K562 (cell line): ENCODE measurements around the gene DPAGT1. TPM values are rescaled to one million over a fixed set of nuclear protein-coding genes. Genes with fewer than 3 reads are reported as not detected.
A peak's percentile ranks its signal among the peaks of the same experiment; 100 is the strongest.

ENCODE experiments used
- ATF1 ChIP-seq, 2 experiments: fragments of 450-650 bp in 1 of 2; IDR thresholded peaks; 2 replicates each; pipeline ENCODE4 v1.6.1; 2016; ENCODE audit warnings: missing compliant biosample characterization in 1 of 2, missing genetic modification characterization in 1 of 2
- BRD4 ChIP-seq: fragments of 200-600 bp; sonication (generic); IDR thresholded peaks from 2 replicates; pipeline ENCODE4 v1.6.1; 2017; ENCODE audit warnings: inconsistent platforms
- CHAMP1 ChIP-seq: fragments of 450-650 bp; IDR thresholded peaks from 2 replicates; pipeline ENCODE4 v1.6.1; 2016; ENCODE audit warnings: mild to moderate bottlenecking
- CHD1 ChIP-seq: fragments of 200-600 bp; sonication (generic); IDR thresholded peaks from one replicate; pipeline ENCODE4 v1.6.1; 2012; ENCODE audit warnings: mild to moderate bottlenecking, moderate library complexity, low read length, inconsistent platforms
- CSDE1 ChIP-seq, 2 experiments: fragments of 450-650 bp; IDR thresholded peaks; 2 replicates each; pipeline ENCODE4 v1.6.1; 2016; ENCODE audit warnings: mild to moderate bottlenecking in 1 of 2
- E2F4 ChIP-seq: sonication (generic); formaldehyde crosslinking; IDR thresholded peaks from 2 replicates; pipeline ENCODE4 v1.8.0; 2022; ENCODE audit warnings: mild to moderate bottlenecking, low read depth, missing genetic modification reagents
- ETV6 ChIP-seq, 3 experiments: fragments of 150-350 bp in 1 of 3; sonication (generic) in 1 of 3; formaldehyde crosslinking in 1 of 3; IDR thresholded peaks; 2 replicates each; pipeline versions ENCODE4 v1.6.1 to v1.8.0; 2014 to 2022; ENCODE audit warnings: borderline replicate concordance in 2 of 3, low read depth in 2 of 3, antibody characterized with exemption in 1 of 3, low read length in 1 of 3, mild to moderate bottlenecking in 1 of 3, missing genetic modification reagents in 1 of 3
- FOXA3 ChIP-seq, 2 experiments: fragments of 450-650 bp in 1 of 2; sonication (generic) in 1 of 2; formaldehyde crosslinking; IDR thresholded peaks in 1 of 2; conservative IDR thresholded peaks in 1 of 2; 2 replicates each; pipeline versions ENCODE4 v1.4.0 to v1.8.0; 2020 to 2022; ENCODE audit warnings: mild to moderate bottlenecking in 2 of 2, missing genetic modification reagents in 1 of 2
- JUN ChIP-seq, 2 experiments: sonication (generic) in 1 of 2; formaldehyde crosslinking in 1 of 2; IDR thresholded peaks; 2 replicates each; pipeline versions ENCODE4 v1.6.1 to v1.8.0; 2012 to 2022; ENCODE audit warnings: borderline replicate concordance in 2 of 2, mild to moderate bottlenecking in 2 of 2, improper control_type of control experiment in 1 of 2, low read depth in 1 of 2, low read length in 1 of 2, missing genetic modification reagents in 1 of 2
- PCBP1 ChIP-seq: fragments of 200-400 bp; formaldehyde crosslinking; IDR thresholded peaks from 2 replicates; pipeline ENCODE4 v1.6.1; 2018; ENCODE audit warnings: mild to moderate bottlenecking, low read depth, low read length; ENCODE audit not compliant: poor library complexity, severe bottlenecking
- RAD21 ChIP-seq, 2 experiments: fragments of 250-450 bp in 1 of 2; fragments of 450-650 bp in 1 of 2; sonication (Bioruptor Pico) in 1 of 2; formaldehyde crosslinking in 1 of 2; IDR thresholded peaks in 1 of 2; conservative IDR thresholded peaks in 1 of 2; 2 replicates each; pipeline versions ENCODE4 v1.4.0 to v1.8.0; 2020 to 2022; ENCODE audit warnings: mild to moderate bottlenecking in 2 of 2, moderate library complexity in 1 of 2
- RBBP5 ChIP-seq: fragments of 200-600 bp; sonication (generic); IDR thresholded peaks from 2 replicates; pipeline ENCODE4 v1.6.1; 2012; ENCODE audit warnings: borderline replicate concordance, mild to moderate bottlenecking, low read length, control low read depth, inconsistent platforms; ENCODE audit not compliant: insufficient read depth, poor library complexity, severe bottlenecking
- RBM22 ChIP-seq: fragments of 200-400 bp; formaldehyde crosslinking; IDR thresholded peaks from 2 replicates; pipeline ENCODE4 v1.6.1; 2018; ENCODE audit warnings: low read length, low read depth; ENCODE audit not compliant: poor library complexity, severe bottlenecking
- RNF2 ChIP-seq: sonication (generic); IDR thresholded peaks from 2 replicates; pipeline ENCODE4 v1.6.1; 2016
- TAF9B ChIP-seq: fragments of 450-650 bp; IDR thresholded peaks from 2 replicates; pipeline ENCODE4 v1.6.1; 2018; ENCODE audit warnings: mild to moderate bottlenecking; ENCODE audit not compliant: partially characterized antibody
- TEAD4 ChIP-seq, 2 experiments: sonication (generic) in 1 of 2; formaldehyde crosslinking in 1 of 2; IDR thresholded peaks; 2 replicates each; pipeline versions ENCODE4 v1.6.1 to v1.8.0; 2012 to 2022; ENCODE audit warnings: borderline replicate concordance in 1 of 2, inconsistent platforms in 1 of 2, low read length in 1 of 2, mild to moderate bottlenecking in 1 of 2, missing genetic modification reagents in 1 of 2
- ZBED1 ChIP-seq: IDR thresholded peaks from 2 replicates; pipeline ENCODE4 v1.6.1; 2014
- ZNF324 ChIP-seq: fragments of 250-450 bp; sonication (Bioruptor Pico); IDR thresholded peaks from 2 replicates; pipeline ENCODE4 v1.4.0; 2020; ENCODE audit warnings: mild to moderate bottlenecking
- ZNF717 ChIP-seq: fragments of 250-450 bp; sonication (Bioruptor Pico); IDR thresholded peaks from 2 replicates; pipeline ENCODE4 v1.5.0; 2021
- ZNF79 ChIP-seq: fragments of 250-450 bp; sonication (Bioruptor Pico); IDR thresholded peaks from 2 replicates; pipeline ENCODE4 v1.4.0; 2020; ENCODE audit warnings: low read depth, mild to moderate bottlenecking, moderate library complexity
- polyA plus RNA-seq, 8 experiments: library from polyadenylated mRNA; depleted of rRNA in 4 of 8; stranded (reverse) in 5 of 8; unstranded in 3 of 8; fragments of >200 nt; fragmentation: Nextera tagmentation in 2 of 8; fragmentation: Illumina TruSeq in 1 of 8; extraction: Ambion mirVana in 2 of 8; extraction: Trizol in 1 of 8; gene quantifications; 2 replicates each; pipeline versions ENCODE4 v1.2.1 to v1.2.3, GENCODE V29; 2011 to 2014; ENCODE audit warnings: inconsistent platforms in 1 of 8, missing spikeins in 1 of 8
- total RNA-seq, 7 experiments: library from RNA; depleted of rRNA in 6 of 7; stranded (reverse); fragments of >200 nt in 6 of 7; fragmentation: Illumina TruSeq in 2 of 7; extraction: Trizol in 2 of 7; gene quantifications; 2 replicates each; pipeline versions ENCODE4 v1.2.1 to v1.2.3, GENCODE V29; 2011 to 2021; ENCODE audit warnings: low replicate concordance in 1 of 7

DPAGT1 gene
- total and polyA plus RNA-seq, 9 of the 15 experiments (the other 6 are each of a cell fraction or from before 2014, with no cell fraction given): 29.9 to 135 (median 85.0) TPM

GRCh38 chr11:119095066-119095880 lies 6.4 kb downstream of the DPAGT1 start (continued):
- 0 out of 2 replicates have a peak, but pooled peaks have one; percentile 57 for TF ChIP-seq CHAMP1
- TF ChIP-seq PCBP1: peak; percentile 96
- TF ChIP-seq ZNF79: no peak
- TF ChIP-seq TEAD4 (IDR thresholded peaks at IDR 0.05; ENCODE audit: low read length): peak; percentile 48
- no peak for TF ChIP-seq TEAD4 (CRISPR knock-in tag; IDR thresholded peaks at IDR 0.05; ENCODE audit: borderline replicate concordance)
- no peak for TF ChIP-seq ATF1 (CRISPR knock-in tag; IDR thresholded peaks at IDR 0.05)
- TF ChIP-seq ATF1 (tag; IDR thresholded peaks at IDR 0.05): peak; percentile 90
- TF ChIP-seq RBM22: peak; percentile 99
- TF ChIP-seq ZNF717: no peak; the same call in 1 of the 2 replicates
- peak; percentile 25 to 31 for TF ChIP-seq RAD21 (CRISPR knock-in tag; conservative IDR thresholded peaks at IDR 0.05 in 1 of 2, IDR thresholded peaks at IDR 0.05 in 1 of 2)
- peak; percentile 50; the same call in 1 of the 2 replicates for TF ChIP-seq ZNF324 (CRISPR knock-in tag)
- peak in 1 of 2 experiments; percentile 53; a peak in 1 of 4 replicates for TF ChIP-seq CSDE1 (IDR thresholded peaks at IDR 0.05)
- 0 out of 4 replicates have a peak, but pooled peaks of 1 of the 2 experiments have one; percentile 22 for TF ChIP-seq ETV6 (IDR thresholded peaks at IDR 0.05; ENCODE audit: borderline replicate concordance in 1 of 2, low read depth in 2 of 2, low read length in 1 of 2)
- peak; percentile 71; the same call in 1 of the 2 replicates for TF ChIP-seq ETV6 (CRISPR knock-in tag; IDR thresholded peaks at IDR 0.05; ENCODE audit: borderline replicate concordance)
- TF ChIP-seq BRD4: no peak
- peak in 1 of 2 experiments; percentile 35; a peak in 1 of 4 replicates for TF ChIP-seq FOXA3 (CRISPR knock-in tag; conservative IDR thresholded peaks at IDR 0.05 in 1 of 2, IDR thresholded peaks at IDR 0.05 in 1 of 2)
- peak; percentile 82 for TF ChIP-seq RBBP5
- TF ChIP-seq TAF9B: peak; percentile 91
- TF ChIP-seq CHD1: peak; percentile 97
- TF ChIP-seq ZBED1: peak; percentile 91
- TF ChIP-seq JUN (IDR thresholded peaks at IDR 0.05; ENCODE audit: borderline replicate concordance, low read depth, low read length): peak; percentile 38; the same call in 1 of the 2 replicates
- TF ChIP-seq JUN (CRISPR knock-in tag; IDR thresholded peaks at IDR 0.05; ENCODE audit: borderline replicate concordance): no peak
- TF ChIP-seq E2F4 (CRISPR knock-in tag): peak; percentile 98
- peak; percentile 72; the same call in 1 of the 2 replicates for TF ChIP-seq RNF2
